ENCODE measurements around the gene OXSR1. TPM values are rescaled to one million over a fixed set of nuclear protein-coding genes. Genes with fewer than 3 reads are reported as not detected.

The OXSR1 gene
- total RNA-seq, 2 donors from 2014 or later, result 16.1 to 23.7 TPM

DNA sequence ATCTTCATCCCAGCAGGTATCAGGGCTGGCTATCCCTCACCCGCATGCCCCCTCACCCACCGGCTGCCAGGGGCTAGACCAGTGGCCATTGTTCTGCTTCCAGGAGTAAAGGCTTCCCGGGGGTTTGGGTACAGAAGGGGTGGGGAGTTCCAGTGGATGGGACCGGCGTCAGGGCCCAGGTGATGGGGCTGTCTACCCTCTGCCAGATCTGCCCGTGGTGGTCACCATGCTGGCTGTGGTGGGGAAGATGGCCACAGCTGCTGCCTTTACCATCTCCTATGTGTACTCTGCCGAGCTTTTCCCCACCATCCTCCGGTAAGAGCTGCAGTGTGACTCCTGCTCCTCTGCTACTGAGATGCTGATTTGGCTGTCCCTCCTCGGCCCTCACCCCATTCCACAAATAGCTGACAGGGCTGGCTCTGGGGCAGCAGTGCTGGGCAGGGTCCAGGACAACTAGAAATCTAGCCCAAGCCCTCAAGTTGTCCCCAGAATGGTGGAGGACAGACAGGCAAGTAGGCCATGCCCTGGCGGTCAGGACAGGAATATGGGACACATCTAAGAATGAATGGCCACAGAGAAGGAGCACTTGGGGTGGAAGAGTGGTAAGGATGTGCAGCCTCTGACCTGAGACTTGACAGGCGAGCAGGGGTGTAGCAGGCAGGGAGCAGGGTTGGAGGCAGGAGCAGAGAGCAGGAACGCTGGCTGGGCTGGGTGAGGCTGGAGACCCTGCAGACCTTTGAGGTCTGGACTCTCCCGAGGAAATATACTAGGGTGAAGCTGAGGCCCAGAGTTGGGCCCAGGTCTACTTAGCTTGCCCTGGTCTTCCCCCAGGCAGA is 111.0 kb downstream of the OXSR1 start:
- TF ChIP-seq POLR2A (IDR thresholded peaks at IDR 0.05), result no peak
- TF ChIP-seq, protein P1, sequence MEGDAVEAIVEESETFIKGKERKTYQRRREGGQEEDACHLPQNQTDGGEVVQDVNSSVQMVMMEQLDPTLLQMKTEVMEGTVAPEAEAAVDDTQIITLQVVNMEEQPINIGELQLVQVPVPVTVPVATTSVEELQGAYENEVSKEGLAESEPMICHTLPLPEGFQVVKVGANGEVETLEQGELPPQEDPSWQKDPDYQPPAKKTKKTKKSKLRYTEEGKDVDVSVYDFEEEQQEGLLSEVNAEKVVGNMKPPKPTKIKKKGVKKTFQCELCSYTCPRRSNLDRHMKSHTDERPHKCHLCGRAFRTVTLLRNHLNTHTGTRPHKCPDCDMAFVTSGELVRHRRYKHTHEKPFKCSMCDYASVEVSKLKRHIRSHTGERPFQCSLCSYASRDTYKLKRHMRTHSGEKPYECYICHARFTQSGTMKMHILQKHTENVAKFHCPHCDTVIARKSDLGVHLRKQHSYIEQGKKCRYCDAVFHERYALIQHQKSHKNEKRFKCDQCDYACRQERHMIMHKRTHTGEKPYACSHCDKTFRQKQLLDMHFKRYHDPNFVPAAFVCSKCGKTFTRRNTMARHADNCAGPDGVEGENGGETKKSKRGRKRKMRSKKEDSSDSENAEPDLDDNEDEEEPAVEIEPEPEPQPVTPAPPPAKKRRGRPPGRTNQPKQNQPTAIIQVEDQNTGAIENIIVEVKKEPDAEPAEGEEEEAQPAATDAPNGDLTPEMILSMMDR (IDR thresholded peaks at IDR 0.05), result no peak
- Histone ChIP-seq H3K4me1 (no peaks in the 10 kb centered on the region), H3K4me3 (no peak overlapping the region), H3K9me3 (no peaks in the 10 kb centered on the region), H3K27me3 (no peaks in the 10 kb centered on the region), H3K36me3 (replicated peaks in 1 of 2; ENCODE audit: insufficient read depth in 1 of 2, low read depth in 2 of 2) (no peaks in the 10 kb centered on the region), H3K27ac (no peak overlapping the region)
- intact Hi-C loops (cut with DNase I), result no loop called here
- ATAC-seq, result no peak
- DNase-seq, result no peak
- WGBS, 2 donors, result 83 to 92% methylated on average over 7 to 13 of the region's 13 CpGs

DNA sequence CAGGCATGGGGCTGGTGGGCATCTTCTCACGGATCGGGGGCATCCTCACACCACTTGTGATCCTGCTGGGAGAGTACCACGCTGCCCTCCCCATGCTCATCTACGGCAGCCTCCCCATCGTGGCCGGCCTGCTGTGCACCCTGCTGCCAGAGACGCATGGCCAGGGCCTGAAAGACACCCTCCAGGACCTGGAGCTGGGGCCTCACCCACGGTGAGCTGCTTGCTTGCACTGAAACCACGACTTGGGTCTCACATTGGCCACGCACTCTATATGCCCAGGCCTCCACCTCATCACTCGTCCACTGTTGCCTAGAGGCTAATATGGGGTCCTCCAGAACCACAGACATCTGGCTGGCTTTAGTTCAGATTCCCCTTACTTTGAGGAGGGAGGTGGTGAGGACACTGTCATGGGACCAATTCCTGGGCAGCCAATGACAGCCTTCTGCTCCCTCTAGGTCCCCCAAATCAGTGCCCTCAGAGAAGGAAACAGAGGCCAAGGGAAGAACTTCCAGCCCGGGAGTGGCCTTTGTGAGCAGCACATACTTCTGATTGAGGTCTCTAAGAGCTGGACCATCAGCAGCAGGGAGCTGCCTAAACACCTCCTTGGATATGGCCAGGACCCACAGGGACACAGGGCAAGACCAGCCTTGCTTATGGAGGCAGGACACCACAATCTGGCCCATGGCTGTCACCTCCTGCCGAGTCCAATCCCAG is 111.7 kb downstream of the OXSR1 start:
- DNase-seq (no peak), ATAC-seq (no peak)
- Histone ChIP-seq H3K4me1 (no peaks in the 10 kb centered on the region), H3K27ac (no peak overlapping the region), H3K36me3 (replicated peaks in 1 of 2; ENCODE audit: insufficient read depth in 1 of 2, low read depth in 2 of 2) (no peaks in the 10 kb centered on the region), H3K27me3 (no peaks in the 10 kb centered on the region), H3K9me3 (no peaks in the 10 kb centered on the region), H3K4me3 (no peak overlapping the region)
- 95 to 96% methylated on average over 7 to 13 of the region's 13 CpGs for WGBS, 2 donors
- intact Hi-C loops (cut with DNase I), result no loop called here
- TF ChIP-seq, protein P1 (IDR thresholded peaks at IDR 0.05), result no peak
- TF ChIP-seq POLR2A (IDR thresholded peaks at IDR 0.05), result no peak

DNA sequence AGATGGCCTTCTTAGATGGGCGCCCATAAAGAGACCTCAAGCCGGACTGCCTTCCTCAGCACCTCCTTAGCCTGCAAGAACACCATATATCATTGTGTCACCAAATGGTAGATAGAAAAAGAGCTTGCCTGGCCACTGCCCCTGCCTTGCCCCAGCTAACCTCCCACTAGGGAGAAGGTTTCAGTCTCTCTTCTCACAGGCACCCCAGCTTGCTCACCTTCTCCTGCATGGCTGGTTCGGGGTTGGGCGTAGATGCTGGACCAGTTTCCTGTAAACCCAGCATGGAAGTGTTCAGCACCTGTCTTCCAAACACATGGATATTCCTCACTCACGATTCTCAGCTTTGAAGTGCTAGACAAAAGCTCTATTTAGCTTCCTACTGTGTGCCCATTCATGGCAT is 113.5 kb downstream of the OXSR1 start:
- H3K4me1 ChIP-seq, result no peaks in the 10 kb centered on the region
- intact Hi-C loops (cut with DNase I), result no loop called here
- WGBS, 2 donors, result 90 to 94% methylated on average over 5 of the region's 5 CpGs
- ATAC-seq (no peak), DNase-seq (no peak)
- no peak overlapping the region for H3K4me3 ChIP-seq
- no peaks in the 10 kb centered on the region for H3K27me3 ChIP-seq
- no peaks in the 10 kb centered on the region for H3K9me3 ChIP-seq
- no peaks in the 10 kb centered on the region for H3K36me3 ChIP-seq (replicated peaks in 1 of 2; ENCODE audit: insufficient read depth in 1 of 2, low read depth in 2 of 2)
- TF ChIP-seq, protein P1 (IDR thresholded peaks at IDR 0.05), result no peak
- no peak for TF ChIP-seq POLR2A (IDR thresholded peaks at IDR 0.05)
- no peak overlapping the region for H3K27ac ChIP-seq

DNA sequence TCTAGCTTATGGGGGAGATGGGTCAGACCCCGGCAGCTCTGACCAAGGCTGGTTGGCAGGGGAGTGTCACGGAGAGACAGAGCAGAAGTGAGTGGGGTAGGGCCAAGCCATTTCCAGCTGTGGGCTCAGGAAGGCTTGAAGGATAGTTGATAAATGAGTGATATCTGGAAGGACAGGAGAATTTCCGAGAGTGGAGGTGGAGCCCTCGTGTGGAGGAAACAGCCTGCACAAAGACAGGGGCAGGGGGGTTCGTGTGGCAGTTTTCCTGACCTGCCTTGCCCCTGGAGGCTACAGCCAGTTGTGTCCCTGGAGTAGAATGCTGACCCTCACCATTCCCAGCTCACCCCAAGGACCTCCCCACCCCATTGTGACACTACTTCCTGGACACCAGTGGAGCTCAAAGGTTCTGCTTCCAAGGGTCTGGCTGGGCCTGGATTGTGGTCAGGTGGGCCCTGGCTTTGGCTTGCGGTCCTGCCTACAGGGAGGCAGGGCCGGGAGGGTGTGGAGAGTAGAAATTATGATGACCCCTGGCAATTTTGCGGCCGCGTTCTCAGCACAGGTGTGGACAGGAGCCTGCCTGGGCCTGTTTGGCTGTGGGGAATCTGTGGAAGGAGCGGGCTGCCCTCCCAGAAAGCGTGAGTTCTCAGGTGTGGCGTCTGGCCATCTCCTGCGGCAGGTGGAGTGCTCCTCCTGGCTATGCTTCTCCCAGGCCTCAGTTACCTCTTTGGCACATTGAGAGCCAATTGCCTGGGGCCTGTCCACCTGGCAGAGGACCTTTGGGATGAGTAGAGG is 116.8 kb downstream of the OXSR1 start, which contains the start of gene SLC22A14:
SLC22A14 (plus strand) TSS at position 400 of the 792 bp plus-strand sequence. CDS start 23,733 bp downstream, outside the sequence.
- H3K36me3 ChIP-seq (replicated peaks in 1 of 2; ENCODE audit: insufficient read depth in 1 of 2, low read depth in 2 of 2), result no peaks in the 10 kb centered on the region
- TF ChIP-seq, protein P1 (IDR thresholded peaks at IDR 0.05), result no peak
- TF ChIP-seq POLR2A (IDR thresholded peaks at IDR 0.05), result no peak
- no peak for ATAC-seq
- H3K4me3 ChIP-seq, result no peak within 1 kb of the TSS
- intact Hi-C loops (cut with DNase I), result no loop called here
- no peaks in the 10 kb centered on the region for H3K27me3 ChIP-seq
- no peaks in the 10 kb centered on the region for H3K4me1 ChIP-seq
- DNase-seq, result no peak
- H3K9me3 ChIP-seq, result no peaks in the 10 kb centered on the region
- no peak within 1 kb of the TSS for H3K27ac ChIP-seq
- WGBS, 2 donors, result 84 to 91% methylated on average over 14 of the region's 14 CpGs

Data from body of pancreas (tissue), 4 donors.